Keratinocyte (primary cell): ENCODE results near the gene EDEM1. TPM values are rescaled to one million over a fixed set of nuclear protein-coding genes. Genes with fewer than 3 reads are reported as not detected.

ENCODE experiments used
- DNase-seq: peaks from one replicate; pipeline ENCODE4 v3.0.0-alpha.2; 2011; ENCODE audit warnings: low read depth, missing footprints, low spot score
- FAIRE-seq: peaks from 2 replicates; lab custom pipeline; 2011; peaks lifted over from hg19 to GRCh38; lab: Jason Lieb, UNC
- H2AFZ ChIP-seq: 2 replicates; pipeline ENCODE4 v1.6.0; 2012; ENCODE audit warnings: low read length, control low read depth, inconsistent platforms; ENCODE audit not compliant: control insufficient read depth
- H3K27ac ChIP-seq: 2 replicates; pipeline ENCODE4 v1.5.1; 2011; ENCODE audit warnings: low read length; ENCODE audit not compliant: control insufficient read depth, insufficient read depth
- H3K27me3 ChIP-seq: 3 replicates; pipeline ENCODE4 v1.6.0; 2011; ENCODE audit warnings: low read length; ENCODE audit not compliant: control insufficient read depth, insufficient read depth; ENCODE audit errors: extremely low read depth
- H3K36me3 ChIP-seq, 2 experiments: 2 replicates in 1 of 2; 3 replicates in 1 of 2; pipeline ENCODE4 v1.5.1; 2011; ENCODE audit warnings: low read length in 2 of 2, mild to moderate bottlenecking in 1 of 2; ENCODE audit not compliant: control insufficient read depth in 2 of 2, insufficient read depth in 2 of 2; ENCODE audit errors: extremely low read depth in 1 of 2
- H3K4me1 ChIP-seq: 3 replicates; pipeline ENCODE4 v1.5.1; 2011; ENCODE audit warnings: low read length; ENCODE audit not compliant: control insufficient read depth, insufficient read depth; ENCODE audit errors: extremely low read depth
- H3K4me2 ChIP-seq: 3 replicates; pipeline ENCODE4 v1.6.0; 2011; ENCODE audit warnings: low read depth, low read length; ENCODE audit not compliant: control insufficient read depth, insufficient read depth; ENCODE audit errors: extremely low read depth
- H3K4me3 ChIP-seq, 3 experiments: fragments of 200-600 bp in 1 of 3; sonication (generic) in 1 of 3; 2 replicates in 2 of 3; 3 replicates in 1 of 3; pipeline ENCODE4 v1.5.1; 2011 to 2016; ENCODE audit warnings: low read length in 3 of 3, mild to moderate bottlenecking in 3 of 3, control low read depth in 2 of 3, inconsistent platforms in 1 of 3, low read depth in 1 of 3, mixed read lengths in 1 of 3, mixed run types in 1 of 3, moderate library complexity in 1 of 3; ENCODE audit not compliant: control insufficient read depth in 2 of 3, insufficient read depth in 2 of 3; ENCODE audit errors: extremely low read depth in 1 of 3
- H3K79me2 ChIP-seq: 2 replicates; pipeline ENCODE4 v1.6.0; 2012; ENCODE audit warnings: low read length; ENCODE audit not compliant: control insufficient read depth, insufficient read depth
- H3K9ac ChIP-seq: 3 replicates; pipeline ENCODE4 v1.6.0; 2011; ENCODE audit warnings: low read length; ENCODE audit not compliant: control insufficient read depth, insufficient read depth; ENCODE audit errors: extremely low read depth
- H3K9me1 ChIP-seq: 3 replicates; pipeline ENCODE4 v1.6.0; 2011; ENCODE audit warnings: low read length; ENCODE audit not compliant: control insufficient read depth, insufficient read depth; ENCODE audit errors: extremely low read depth
- H3K9me3 ChIP-seq: 2 replicates; pipeline ENCODE4 v1.5.1; 2012; ENCODE audit warnings: low read depth, low read length; ENCODE audit not compliant: control insufficient read depth
- H4K20me1 ChIP-seq: 3 replicates; pipeline ENCODE4 v1.6.0; 2011; ENCODE audit warnings: low read length; ENCODE audit not compliant: control insufficient read depth, insufficient read depth; ENCODE audit errors: extremely low read depth
- EZH2 ChIP-seq: IDR thresholded peaks from one replicate; pipeline ENCODE4 v1.6.1; 2012; ENCODE audit warnings: inconsistent platforms, mild to moderate bottlenecking, low read length, moderate library complexity
- dilution Hi-C: fragments of 300-500 bp; cut with MboI; formaldehyde crosslinking; loops from one replicate; pipeline ENCODE4 v1.7.0; 2020; ENCODE audit warnings: low sequenced_read_pairs; ENCODE audit not compliant: extremely low pct_ligation_motif_present
- polyA plus RNA-seq, 5 experiments: library from polyadenylated mRNA; depleted of rRNA in 3 of 5; stranded (reverse) in 3 of 5; stranded (forward) in 1 of 5; unstranded in 1 of 5; fragments of >200 nt; gene quantifications; 1 replicate in 1 of 5; 2 replicates in 3 of 5; 3 replicates in 1 of 5; pipeline versions ENCODE4 v1.2.1 to v1.2.3, GENCODE V29; 2011 to 2012; ENCODE audit warnings: missing spikeins in 2 of 5, low read depth in 1 of 5, low replicate concordance in 1 of 5
- TF ChIP-seq, protein P1 (sequence below), 3 experiments: IDR thresholded peaks in 1 of 3; conservative IDR thresholded peaks in 1 of 3; optimal IDR thresholded peaks in 1 of 3; 2 replicates in 2 of 3; 3 replicates in 1 of 3; pipeline versions ENCODE3 to v1.5.1; 2011; ENCODE audit warnings: low read length in 3 of 3, mild to moderate bottlenecking in 3 of 3, moderate library complexity in 2 of 3, control low read depth in 1 of 3, inconsistent platforms in 1 of 3; ENCODE audit not compliant: insufficient read depth in 2 of 3; ENCODE audit errors: extremely low read depth in 1 of 3

EDEM1 gene
- polyA plus RNA-seq, 1 donor (not counting 4 experiments of a cell fraction or from before 2014, with no cell fraction given): 65.2 TPM

DNA sequence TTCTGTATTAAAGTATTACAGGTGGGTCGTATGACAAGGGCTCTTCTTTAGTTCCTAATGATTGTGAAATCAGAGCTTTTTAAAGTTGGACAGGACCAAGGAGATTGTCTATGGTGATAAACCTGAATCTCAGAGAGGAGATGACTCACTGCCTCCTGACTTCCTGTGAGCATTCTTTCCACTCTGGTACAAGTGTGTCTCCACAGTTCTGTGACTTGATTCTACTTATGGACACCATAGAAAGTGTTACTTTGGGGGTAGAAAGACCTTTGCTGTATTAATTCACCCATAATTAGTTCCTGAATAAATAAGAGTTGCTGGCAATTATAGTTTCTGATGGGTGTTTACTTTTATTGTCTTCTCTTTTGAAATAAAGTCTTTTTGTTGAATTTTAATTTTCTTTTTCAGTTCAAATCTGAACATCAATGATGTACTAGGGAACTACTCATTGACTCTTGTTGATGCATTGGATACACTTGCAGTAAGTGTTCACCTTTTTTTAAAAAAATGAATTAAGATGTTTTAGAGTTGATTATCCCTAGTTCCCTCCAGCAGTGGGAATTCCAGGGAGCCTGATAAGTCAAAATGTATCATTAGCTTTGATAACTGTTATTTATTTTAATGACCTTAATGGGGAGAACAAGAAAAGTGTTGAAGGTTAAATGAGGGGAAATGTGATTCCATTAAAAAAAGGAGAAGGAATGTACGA lies 7.4 kb downstream of the EDEM1 start:
- Histone ChIP-seq H4K20me1 (no peaks in the 10 kb centered on the region), H2AFZ (no peak overlapping the region), H3K4me3 (peak overlapping the region in 1 of 3 experiments; percentile 16), H3K4me1 (peaks cover 77% of the 10 kb centered on the region), H3K27me3 (no peaks in the 10 kb centered on the region), H3K36me3 (peaks cover 12 to 19% of the 10 kb centered on the region in 2 experiments), H3K9me1 (no peaks in the 10 kb centered on the region), H3K27ac (peak overlapping the region; percentile 98), H3K79me2 (peaks cover 55% of the 10 kb centered on the region), H3K4me2 (peak overlapping the region; percentile 95), H3K9ac (peak overlapping the region; percentile 86), H3K9me3 (no peaks in the 10 kb centered on the region)
- DNase-seq (peak; percentile 53), FAIRE-seq (peak; percentile 77)
- dilution Hi-C loops: no loop called here
- no peak for TF ChIP-seq EZH2
- TF ChIP-seq, protein P1, sequence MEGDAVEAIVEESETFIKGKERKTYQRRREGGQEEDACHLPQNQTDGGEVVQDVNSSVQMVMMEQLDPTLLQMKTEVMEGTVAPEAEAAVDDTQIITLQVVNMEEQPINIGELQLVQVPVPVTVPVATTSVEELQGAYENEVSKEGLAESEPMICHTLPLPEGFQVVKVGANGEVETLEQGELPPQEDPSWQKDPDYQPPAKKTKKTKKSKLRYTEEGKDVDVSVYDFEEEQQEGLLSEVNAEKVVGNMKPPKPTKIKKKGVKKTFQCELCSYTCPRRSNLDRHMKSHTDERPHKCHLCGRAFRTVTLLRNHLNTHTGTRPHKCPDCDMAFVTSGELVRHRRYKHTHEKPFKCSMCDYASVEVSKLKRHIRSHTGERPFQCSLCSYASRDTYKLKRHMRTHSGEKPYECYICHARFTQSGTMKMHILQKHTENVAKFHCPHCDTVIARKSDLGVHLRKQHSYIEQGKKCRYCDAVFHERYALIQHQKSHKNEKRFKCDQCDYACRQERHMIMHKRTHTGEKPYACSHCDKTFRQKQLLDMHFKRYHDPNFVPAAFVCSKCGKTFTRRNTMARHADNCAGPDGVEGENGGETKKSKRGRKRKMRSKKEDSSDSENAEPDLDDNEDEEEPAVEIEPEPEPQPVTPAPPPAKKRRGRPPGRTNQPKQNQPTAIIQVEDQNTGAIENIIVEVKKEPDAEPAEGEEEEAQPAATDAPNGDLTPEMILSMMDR (optimal IDR thresholded peaks at IDR 0.05 in 1 of 3, IDR thresholded peaks at IDR 0.05 in 1 of 3, conservative IDR thresholded peaks at IDR 0.05 in 1 of 3; ENCODE audit: extremely low read depth in 1 of 3, insufficient read depth in 2 of 3, low read length in 3 of 3): no peak

DNA sequence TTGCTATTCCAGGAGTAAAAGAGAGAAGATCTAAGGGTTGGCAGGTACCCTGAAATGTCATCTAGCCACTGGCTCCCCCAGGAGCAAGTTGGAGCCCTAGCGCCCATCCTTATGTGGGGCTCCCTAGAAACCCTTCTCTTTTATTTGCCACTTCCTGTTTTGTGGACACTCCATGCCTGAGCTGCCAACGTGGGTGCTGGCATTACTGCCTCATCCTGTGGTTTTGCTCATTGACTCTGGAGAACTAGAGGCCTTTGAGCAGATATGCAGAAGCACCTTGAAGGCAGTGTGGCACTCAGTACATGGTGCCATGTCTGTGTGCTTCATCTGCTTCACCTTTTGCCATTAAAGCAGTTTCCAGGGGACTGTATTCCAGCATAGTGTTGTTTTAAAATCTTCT lies 8.1 kb downstream of the EDEM1 start:
- Histone ChIP-seq H2AFZ (no peak overlapping the region), H3K4me1 (peaks cover 70% of the 10 kb centered on the region), H3K36me3 (peaks cover 12 to 24% of the 10 kb centered on the region in 2 experiments), H3K9ac (peak overlapping the region; percentile 86), H3K27ac (peak overlapping the region; percentile 98), H3K9me3 (no peaks in the 10 kb centered on the region), H3K4me3 (peak overlapping the region in 2 of 3 experiments; percentile 34), H3K9me1 (no peaks in the 10 kb centered on the region), H4K20me1 (no peaks in the 10 kb centered on the region), H3K79me2 (peaks cover 54% of the 10 kb centered on the region), H3K27me3 (no peaks in the 10 kb centered on the region), H3K4me2 (peak overlapping the region; percentile 95)
- FAIRE-seq (peak; percentile 60), DNase-seq (no peak)
- dilution Hi-C loops: no loop called here
- TF ChIP-seq, protein P1 (optimal IDR thresholded peaks at IDR 0.05 in 1 of 3, IDR thresholded peaks at IDR 0.05 in 1 of 3, conservative IDR thresholded peaks at IDR 0.05 in 1 of 3; ENCODE audit: extremely low read depth in 1 of 3, insufficient read depth in 2 of 3, low read length in 3 of 3): no peak
- no peak for TF ChIP-seq EZH2
